Measurements from ENCODE around the gene DENND4A.

DNA sequence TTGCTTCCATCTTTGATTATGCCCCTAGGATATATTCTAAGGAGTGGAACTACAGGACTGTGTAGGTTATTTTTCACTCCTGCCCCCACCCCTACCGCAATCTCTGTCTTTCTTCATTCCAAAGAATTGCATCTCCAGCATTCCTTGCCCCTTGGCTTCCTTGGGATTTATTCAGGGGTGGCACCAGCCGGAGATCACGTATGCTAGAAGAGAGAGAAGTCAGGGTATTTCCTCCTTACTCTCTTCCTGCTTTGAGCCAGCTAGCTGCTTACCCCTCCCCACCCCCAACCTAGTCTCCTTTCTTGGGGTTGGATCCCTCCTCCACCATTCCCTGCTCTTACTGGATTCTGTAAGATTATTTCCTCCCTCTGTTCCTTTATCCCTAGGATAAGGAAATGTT is 35.0 kb upstream of the DENND4A start:
- no peak for TF ChIP-seq EZH2 (IDR thresholded peaks at IDR 0.05; ENCODE audit: low read length, unreplicated experiment)
- TF ChIP-seq, protein P1, sequence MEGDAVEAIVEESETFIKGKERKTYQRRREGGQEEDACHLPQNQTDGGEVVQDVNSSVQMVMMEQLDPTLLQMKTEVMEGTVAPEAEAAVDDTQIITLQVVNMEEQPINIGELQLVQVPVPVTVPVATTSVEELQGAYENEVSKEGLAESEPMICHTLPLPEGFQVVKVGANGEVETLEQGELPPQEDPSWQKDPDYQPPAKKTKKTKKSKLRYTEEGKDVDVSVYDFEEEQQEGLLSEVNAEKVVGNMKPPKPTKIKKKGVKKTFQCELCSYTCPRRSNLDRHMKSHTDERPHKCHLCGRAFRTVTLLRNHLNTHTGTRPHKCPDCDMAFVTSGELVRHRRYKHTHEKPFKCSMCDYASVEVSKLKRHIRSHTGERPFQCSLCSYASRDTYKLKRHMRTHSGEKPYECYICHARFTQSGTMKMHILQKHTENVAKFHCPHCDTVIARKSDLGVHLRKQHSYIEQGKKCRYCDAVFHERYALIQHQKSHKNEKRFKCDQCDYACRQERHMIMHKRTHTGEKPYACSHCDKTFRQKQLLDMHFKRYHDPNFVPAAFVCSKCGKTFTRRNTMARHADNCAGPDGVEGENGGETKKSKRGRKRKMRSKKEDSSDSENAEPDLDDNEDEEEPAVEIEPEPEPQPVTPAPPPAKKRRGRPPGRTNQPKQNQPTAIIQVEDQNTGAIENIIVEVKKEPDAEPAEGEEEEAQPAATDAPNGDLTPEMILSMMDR (conservative IDR thresholded peaks at IDR 0.05; ENCODE audit: low read depth, low read length) = no peak
- TF ChIP-seq EZH2phosphoT487 (IDR thresholded peaks at IDR 0.05; ENCODE audit: borderline replicate concordance, low read length) = no peak
